Measurements from ENCODE around the gene AASS.
"Not testable (repeated sequence)": the region's sequence is repeated elsewhere in the genome, so short reads cannot be mapped to it uniquely, and the experiment has no call there.

The AASS gene

DNA sequence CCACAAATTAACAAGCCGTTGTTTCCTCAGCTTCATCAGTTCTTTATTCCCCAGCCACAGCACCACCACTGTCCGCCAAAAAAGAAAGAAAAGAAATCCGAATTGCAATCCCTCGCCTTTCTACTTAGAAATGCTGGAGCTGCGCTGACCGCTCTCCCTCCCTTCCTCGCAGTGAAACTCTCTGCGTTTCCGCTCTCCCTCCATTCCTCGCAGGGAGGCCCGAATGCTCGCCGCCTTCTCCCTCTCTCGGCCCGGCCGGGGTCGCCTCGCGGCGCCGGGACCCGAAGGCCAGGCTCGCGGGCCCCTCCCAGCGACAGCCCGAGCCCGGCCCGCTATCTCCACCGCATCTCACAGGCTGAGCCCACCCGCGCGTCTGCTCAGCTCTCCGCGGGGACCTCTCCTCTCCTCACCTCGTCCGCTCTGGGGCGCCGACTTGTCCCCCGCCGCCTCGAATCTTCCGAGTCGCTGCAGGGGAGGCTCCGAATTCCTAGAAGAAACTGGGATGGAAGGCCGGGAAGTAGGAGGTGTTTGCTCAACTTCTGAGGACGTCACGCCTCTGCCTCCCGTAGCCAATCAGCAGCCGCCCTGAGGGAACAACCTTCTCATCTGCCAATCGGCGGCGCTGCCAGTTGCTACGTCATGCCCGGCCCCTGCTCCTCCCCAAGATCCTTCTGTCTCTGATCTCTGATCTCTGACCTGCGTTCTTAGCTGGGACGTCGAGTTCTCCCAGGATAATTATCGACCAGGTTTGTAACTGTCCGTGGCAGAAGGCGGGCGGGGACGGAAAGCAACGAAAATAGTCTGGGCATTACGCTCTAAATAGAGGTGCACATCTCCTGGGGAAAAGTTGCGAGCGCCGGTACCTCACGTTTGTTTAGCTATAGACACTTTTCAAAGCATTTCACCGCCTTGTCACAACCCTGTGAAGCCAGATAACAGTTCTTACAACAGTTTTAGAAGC lies at the start of gene AASS:
Gene AASS (minus strand): TSS at position 499 of the 961 bp plus-strand sequence. CDS start 10,523 bp downstream, outside the sequence.
- DNase-seq, result peak; percentile 64 to 99 (median 95)

DNA sequence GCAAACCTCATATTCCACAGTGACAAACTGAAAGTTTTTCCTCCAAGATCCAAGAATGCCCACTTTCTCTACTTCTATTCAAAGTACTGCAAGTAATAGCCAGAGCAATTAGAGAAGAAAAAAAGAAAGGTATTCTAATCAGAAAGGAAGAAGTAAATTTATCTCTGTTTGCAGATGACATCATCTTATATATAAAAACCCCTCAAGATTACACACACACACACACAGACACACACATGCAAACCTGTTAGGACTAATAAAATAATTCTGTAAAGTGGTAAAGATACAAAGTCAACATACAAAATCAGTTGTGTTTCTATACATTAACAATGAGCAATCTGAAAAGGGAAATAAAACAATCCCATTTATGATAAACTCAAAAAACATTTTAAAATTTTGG lies 44.7 kb upstream of the AASS start:
- no peak for DNase-seq

DNA sequence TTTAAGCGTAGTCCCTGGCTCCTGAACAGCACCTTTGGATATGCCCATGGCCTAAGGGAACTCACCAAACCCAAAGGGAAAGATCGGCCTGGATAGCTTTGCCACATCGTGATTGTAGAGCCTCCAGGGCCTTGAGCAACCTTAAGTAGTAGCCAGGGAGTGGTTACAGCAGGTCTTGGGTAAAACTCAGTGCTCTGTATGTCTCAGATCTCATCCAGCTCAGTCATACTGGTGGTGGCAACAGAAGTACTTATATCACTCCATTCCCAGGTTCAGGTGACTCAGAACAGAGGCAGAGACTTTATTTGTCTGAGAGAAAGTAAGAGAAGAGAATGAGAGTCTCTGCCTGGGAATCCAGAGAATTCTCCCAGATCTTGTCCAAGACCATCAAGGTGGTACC lies 39.1 kb upstream of the AASS start:
- DNase-seq, result no peak

DNA sequence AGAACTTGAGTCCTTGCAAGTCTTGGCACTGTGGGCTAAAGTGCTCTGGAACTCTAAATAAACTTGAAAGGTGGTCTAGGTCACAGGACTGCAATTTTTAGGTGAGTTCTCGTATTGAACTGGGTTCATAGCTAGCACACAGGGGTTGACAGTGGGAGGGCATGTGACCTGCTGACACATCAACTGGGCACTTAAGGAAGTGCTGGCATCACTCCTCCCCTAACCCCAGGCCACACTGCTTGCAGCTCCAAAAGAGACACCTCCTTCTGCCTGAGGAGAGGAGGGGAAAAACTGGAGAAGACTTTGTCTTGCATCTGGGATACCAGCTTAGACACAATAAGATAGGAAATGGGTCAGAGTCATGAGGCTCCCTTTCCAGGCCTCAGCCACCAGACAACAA lies 38.0 kb upstream of the AASS start:
- DNase-seq, result no peak

DNA sequence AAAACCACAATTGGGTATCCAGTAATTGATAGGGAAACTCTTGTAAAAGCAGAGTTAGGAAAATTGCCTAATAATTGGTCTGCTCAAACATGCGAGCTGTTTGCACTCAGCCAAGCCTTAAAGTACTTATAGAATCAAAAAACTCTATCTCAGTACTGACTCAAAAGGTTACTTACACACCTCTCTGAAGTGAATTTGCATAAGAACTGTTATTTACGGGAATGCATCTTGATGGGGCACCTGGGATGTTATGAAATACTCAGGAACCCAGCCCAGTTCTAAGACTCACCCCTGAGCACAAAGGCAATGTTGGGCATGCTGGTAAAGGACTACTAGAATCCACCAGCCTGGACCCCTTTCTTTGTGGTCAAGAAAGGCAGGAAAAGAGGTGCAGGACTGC lies 28.1 kb upstream of the AASS start:
- DNase-seq, result not testable (repeated sequence)

DNA sequence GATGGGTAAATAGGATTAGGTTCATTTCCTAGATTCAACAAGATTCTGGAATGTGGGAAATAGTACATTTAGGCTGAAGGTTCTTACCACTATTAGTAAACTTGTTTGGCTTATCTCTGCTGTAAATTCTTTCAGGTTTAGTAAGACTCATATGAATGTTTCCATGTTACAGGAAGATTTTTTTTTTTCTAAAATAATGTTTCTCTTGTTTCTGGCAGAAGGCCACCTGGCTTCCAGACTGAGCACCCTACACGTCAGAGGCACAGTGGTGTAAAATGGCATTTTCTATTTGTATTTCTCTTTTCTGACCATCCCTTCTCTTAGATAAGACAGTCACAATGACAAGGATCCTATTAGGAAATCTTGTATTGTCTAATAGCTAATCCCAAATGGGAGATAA lies 22.7 kb upstream of the AASS start:
- no peak for DNase-seq

DNA sequence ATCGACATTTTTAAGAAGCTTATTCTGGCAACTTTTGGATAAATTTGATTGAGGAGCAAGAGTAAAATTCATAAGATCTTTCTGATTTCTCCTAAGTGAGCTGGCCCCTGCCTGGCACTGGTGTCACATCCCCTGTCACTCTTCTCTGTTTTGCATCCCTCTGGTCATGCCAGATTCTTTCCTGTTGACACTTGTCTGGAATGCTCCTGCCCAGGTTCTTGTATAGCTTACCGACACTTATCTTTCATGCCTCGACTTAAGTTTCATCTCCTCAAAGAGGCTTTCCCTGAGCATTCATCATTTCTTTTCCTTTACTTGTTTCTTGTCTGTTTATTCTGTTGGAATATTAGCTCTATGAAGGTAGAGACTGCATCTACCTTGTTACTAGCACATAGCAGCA lies 22.2 kb upstream of the AASS start:
- DNase-seq, result no peak

DNA sequence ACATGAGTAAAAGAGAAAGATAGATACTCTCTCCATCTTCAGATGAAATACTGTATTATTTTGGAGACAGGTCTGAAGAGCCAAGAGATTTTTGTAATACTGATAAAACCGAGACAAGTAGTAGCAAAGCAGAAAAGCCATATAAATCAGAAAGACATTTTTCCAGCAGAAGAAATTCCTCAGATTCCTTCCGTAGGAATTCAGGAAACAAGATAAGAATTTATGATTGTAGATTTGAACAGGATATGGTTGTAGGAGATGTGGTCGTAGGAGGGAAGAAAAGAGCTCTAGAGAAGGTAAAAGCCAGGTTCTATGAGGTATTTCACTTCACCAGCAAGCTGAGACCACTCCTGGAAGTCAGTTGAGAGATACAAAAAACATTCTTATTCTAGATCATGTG lies 17.6 kb upstream of the AASS start:
- no peak for DNase-seq

DNA sequence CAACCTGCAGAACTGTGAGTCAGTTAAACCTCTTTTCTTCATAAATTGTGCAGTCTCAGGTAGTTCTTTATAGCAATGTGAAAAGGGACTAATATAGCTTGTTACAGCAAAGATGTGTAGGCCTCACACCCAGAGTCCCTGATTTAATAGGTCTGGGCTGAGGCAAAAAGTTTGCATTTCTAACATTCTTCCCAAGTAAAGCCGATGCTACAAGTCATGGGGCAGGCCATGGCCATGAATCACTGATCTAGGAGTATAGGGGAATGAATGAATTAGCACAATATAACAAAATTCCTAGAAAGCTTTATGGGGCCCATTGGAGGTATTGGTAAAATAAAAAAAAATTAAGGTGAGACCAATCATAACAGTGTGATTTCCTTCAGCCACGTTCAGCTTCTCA lies 11.5 kb upstream of the AASS start:
- no peak for DNase-seq

DNA sequence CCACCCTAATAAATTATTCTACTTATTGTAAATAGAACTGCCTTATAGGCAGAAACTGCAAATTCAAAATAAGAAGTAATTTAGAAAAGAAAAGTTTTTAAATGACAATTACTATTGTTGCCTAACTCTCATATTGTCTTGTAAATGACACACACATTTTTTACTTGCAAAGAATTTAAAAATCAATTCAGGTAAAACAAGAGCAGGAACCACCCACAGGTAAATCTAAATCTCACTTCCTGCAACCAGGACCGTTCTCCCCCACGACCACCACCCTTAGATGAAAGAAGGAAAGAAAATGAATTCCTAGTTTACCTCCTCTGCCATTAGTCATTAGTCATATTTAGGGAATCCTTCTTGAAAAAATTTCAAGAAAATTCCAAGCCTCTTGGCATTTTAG lies 4.8 kb upstream of the AASS start:
- no peak for DNase-seq

DNA sequence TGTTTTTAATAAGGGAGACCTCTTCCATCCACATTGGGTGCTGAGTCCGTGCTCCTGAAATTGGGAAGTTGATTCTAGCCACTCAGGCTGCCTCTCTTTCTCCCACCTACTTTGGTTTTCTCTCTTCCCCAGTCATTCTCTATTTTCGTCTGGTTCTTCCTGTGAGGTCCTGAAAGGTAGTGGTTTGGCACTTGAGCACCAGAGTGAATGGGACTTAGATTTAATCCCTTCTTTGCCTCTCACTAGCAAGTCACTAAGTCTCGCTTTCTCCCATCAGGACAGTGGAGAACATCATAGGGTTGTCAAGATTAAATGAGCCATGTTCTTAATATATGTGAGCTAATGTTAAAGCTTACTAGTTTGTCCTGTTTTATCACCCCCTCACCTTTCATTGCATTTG lies 4.0 kb upstream of the AASS start:
- DNase-seq, result no peak

DNA sequence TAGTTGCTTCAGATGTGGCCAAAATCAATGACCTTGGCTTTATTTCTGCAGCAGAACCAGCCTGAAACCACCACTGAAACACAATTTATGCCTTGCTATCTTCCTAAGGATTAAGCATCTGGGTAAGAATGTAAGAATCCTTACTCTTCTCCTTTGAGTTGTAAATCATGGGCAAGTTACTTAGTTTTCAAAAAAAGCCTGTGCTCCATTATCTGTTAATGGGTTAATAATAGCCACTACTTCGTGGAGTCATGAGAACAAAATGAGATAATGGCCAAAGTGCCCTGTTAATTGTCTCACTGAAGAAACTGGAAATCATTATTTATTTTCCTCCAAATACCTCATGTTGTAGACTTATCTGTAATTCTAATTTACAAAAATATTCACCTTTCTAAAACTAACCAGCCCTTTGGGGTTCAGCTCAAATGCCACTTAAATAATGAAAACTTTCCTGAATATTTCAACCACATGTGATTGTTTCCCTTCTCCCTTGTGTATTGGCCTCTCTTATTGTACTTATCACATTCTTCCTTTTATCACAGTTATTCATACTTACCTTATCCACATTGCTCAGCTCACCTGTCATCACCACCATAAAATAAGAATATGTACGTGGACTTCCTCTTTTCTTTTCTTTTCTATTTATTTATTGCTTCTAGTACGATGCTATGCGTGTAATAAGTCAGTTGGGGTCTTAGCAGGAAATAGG lies 2.0 kb upstream of the AASS start:
- no peak for DNase-seq

DNA sequence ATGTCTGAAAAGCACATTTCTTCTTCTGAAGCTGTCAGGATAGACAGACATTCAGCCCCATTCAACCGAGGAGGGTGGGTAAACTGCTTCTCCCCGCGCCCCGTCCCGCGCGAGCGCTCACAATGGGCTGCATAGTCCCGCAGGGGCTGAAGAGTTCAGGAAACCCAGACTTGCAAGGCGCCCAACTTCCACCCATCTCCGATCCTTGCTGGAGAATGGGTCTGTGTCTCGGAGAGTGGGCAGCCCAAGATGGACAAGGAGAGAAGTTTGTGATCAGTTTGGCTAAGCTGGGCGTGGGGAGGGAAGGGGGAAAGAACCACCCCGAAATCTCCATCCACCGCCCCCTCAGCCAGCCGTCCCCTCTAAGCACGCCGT lies 686 bp downstream of the AASS start:
- DNase-seq, result peak in 29 of 51 donors; percentile 1 to 46 (median 18)

DNA sequence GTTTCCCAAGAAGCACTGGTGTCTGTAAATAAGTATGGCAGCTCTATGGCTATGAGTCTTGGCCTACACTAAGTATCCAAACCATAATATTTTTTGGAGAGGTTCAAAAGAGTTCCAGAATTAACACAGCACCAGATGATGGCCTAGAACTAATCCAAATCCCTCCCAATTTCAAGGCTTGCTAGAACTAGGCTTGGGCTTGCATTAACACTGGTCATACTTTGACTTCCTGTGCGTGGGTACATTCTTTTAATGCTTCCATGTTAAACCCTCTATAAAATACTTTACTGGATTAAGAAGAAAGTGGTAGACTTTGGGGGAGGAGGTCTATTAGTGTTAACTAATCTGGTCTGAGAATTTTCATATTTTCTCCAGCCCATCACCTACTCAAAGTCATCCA lies 3.1 kb downstream of the AASS start:
- no peak for DNase-seq

DNA sequence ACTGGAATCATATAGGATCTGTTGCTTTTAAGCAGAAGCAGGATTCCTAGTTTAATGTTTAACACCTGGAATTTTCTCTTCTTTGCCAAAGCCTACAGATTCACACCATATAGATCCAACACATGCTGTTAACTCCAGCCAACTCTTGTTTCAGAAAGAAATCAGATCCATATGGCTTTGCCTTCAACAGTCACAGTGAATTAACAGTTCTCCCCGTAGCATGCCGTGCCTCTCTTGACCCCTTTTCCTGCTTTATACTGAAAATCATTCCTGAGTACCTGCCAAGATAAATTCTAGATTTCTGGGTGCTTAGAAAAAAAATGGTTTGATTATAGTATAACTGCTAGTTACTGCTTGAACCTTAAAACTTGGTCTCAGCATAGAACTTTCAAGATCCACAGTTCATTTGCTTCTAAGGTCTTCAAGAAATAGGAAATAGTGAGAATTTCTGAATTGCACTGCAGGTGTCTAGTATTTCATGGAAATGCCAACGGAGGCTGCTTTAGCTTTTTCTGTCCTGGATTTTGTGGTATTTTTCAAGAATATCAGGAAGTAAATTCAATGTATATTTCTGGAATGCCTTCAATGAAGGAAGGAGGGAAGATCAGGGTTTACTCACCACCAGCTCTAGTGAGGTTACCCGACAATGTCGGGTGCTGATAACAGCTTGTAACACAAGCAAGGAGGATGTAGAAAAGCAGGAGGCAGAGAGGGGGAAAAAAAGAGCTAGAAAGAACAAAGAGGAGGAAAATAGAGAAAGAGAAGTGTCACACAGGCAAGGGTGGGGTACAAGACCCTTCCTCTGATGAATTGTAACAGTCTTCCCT lies 6.6 kb downstream of the AASS start:
- DNase-seq, result peak in 1 of 51 donors; percentile 42

DNA sequence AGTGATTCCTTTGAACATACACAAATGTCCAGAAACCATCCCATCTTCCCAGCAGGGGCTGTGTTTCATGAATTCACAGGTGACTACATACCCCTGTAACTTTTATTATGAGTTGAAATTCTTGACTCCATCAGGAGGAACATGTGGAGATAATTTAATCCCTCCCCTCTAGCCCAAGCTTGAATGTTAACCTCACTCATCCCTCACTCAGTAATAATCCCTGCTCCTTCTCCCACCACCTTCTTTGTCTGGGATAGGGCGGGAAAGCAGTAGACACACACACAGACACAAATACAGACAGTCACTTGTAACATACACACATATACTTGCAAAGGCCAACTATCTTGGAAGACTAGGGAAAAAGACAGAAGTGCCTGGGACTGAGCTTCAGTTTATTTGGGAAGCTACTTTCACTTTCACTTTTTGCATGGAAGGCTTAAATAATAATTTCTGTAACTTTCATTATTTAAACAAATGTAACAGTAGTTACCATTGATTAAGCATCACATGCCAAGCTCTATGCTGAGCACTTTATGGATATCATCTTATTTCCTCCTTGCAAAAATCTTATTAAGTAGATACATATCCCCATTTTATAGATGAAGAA lies 7.3 kb downstream of the AASS start:
- peak in 1 of 51 donors; percentile 42 for DNase-seq

DNA sequence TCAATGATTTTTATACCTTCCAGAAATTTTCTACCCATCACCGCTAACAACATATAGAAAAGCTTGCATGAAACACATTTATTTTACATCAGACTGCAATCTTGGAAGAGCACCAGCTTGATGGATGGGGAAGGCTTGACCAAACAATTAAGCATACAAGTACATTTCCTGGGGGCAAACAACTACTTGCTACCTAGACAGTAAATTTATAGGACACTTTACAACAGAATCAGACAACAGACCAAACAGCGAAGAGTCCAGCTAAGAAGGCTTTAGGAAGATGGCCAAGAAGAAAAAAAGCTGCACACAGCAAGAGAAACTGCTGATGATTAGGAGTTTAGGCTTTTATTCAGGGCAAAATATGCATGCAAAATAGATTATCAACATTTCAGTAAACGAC lies 8.0 kb downstream of the AASS start:
- DNase-seq, result no peak

DNA sequence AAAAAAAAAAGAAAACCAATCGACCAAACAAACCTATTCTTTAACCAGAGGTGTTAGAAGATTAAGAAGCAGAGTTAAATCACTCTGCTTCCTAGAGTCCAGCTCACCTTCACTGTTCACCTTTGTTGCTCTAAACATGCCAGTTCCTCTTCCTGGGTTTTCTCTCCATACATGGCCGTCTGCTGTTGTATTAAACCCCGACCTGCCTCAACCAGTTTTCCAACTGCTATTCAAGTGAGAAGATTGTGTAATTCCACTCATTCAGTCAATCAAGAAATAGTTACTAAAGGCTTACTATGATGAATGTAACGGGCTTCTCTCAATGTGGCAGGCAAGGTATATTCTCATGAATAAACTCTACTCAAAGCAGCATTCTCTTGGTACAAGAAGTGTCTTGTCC lies 8.8 kb downstream of the AASS start:
- no peak for DNase-seq

DNA sequence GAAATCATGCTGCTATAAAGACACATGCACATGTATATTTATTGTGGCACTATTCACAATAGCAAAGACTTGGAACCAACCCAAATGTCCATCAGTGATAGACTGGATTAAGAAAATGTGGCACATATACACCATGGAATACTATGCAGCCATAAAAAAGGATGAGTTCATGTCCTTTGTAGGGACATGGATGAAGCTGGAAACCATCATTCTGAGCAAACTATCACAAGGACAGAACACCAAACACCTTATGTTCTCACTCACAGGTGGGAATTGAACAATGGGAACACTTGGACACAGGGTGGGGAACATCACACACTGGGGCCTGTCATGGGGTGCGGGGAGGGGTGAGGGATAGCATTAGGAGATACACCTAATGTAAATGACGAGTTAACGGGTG lies 9.3 kb downstream of the AASS start:
- not testable (repeated sequence) for DNase-seq

DNA sequence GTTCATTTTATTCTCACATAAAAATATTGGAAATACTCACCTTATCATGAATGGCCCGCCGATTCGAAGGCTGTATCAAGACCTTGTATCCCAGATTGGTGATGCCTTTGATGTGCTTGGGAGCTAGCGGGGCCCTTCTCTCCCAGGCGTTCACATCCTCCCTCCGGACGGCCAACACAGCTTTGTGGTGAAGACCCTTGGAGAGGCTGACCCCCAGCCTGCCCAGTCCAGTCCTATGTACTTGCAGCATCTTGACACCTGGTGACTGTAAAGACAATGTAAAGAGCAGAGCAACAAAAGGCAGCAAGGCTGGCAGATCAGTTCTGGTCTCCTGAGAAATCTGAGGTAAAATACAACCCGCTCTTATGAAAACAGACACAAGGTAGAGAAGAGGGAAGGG lies 10.6 kb downstream of the AASS start:
- no peak for DNase-seq

DNA sequence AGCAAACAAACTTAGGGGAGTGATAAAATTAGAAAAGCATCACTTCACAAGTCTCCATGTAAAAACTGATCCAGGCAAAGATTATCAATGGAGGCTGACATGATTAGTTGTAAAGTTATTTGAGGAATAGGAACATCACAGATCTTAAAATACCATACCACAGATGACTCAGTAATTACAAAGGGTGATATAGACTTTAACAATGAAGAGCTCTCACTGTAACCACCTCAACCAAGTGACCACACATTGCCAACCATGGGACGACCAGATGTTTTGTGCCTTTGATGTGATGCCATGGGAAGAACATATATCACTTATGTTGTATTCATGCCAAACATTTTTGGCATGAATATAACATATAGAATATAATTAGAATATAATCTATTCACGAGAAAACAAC lies 11.7 kb downstream of the AASS start:
- no peak for DNase-seq

DNA sequence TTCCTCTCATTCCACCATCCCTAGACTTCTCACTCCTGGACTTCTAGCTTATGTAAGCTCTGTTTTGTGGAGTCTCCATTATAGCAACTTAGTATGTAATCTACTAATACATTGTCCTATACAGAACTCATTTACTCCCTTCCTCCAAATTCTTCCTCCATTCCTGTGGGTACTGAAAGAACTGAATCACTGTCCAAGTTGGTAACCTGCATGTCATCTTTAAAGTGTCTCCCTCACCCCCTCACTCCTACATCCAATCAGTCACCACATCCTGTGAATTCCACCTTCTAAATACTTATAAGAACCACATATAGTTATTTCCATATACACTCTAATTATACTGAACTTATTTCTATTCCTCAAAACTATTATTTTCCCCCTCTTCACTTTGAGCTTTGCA lies 20.3 kb downstream of the AASS start:
- DNase-seq, result no peak
